ENCODE measurements around the gene ARHGEF19.
"Not testable (repeated sequence)": the region's sequence is repeated elsewhere in the genome, so short reads cannot be mapped to it uniquely, and the experiment has no call there.

The ARHGEF19 gene

DNA sequence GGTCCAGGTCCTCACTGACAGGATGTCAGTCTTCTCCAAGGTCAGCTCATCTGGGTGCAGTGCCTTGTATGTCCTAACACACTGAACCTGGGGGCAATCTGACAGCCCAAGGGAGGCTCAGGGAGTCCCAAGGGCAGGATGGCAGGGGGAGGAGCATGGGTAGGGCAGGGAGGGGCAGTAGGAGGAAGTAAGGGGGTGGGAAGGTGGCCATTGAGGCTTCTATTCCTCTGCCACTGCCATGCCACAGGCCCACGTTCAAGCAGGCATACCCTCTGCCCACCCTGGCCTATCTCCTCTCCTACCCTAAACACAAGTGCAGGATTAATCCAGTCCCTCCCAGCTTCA is 13.3 kb downstream of the ARHGEF19 start:
- Histone ChIP-seq H3K4me3 (ENCODE audit: low read length) (no peak overlapping the region), H3K36me3 (ENCODE audit: insufficient read depth, low read length) (no peaks in the 10 kb centered on the region), H3K4me2 (ENCODE audit: low read length) (no peak overlapping the region), H3K27me3 (ENCODE audit: control insufficient read depth, insufficient read depth, low read length) (no peaks in the 10 kb centered on the region), H3K9ac (ENCODE audit: low read depth, low read length) (no peak overlapping the region), H3K9me3 (replicated peaks; ENCODE audit: low read length) (no peaks in the 10 kb centered on the region), H3K4me1 (ENCODE audit: control insufficient read depth, insufficient read depth, low read length) (no peaks in the 10 kb centered on the region)

GRCh38 chr1:16198444-16199156 is 13.9 kb downstream of the ARHGEF19 start:
- no peaks in the 10 kb centered on the region for H3K4me1 ChIP-seq (ENCODE audit: control insufficient read depth, insufficient read depth, low read length)
- H3K9me3 ChIP-seq (replicated peaks; ENCODE audit: low read length) = no peaks in the 10 kb centered on the region
- H3K4me3 ChIP-seq (ENCODE audit: low read length) = no peak overlapping the region
- no peaks in the 10 kb centered on the region for H3K27me3 ChIP-seq (ENCODE audit: control insufficient read depth, insufficient read depth, low read length)
- no peaks in the 10 kb centered on the region for H3K36me3 ChIP-seq (ENCODE audit: insufficient read depth, low read length)
- H3K4me2 ChIP-seq (ENCODE audit: low read length) = no peak overlapping the region
- no peak overlapping the region for H3K9ac ChIP-seq (ENCODE audit: low read depth, low read length)

GRCh38 chr1:16196874-16197273 is 15.6 kb downstream of the ARHGEF19 start:
- H3K4me2 ChIP-seq (ENCODE audit: low read length) = no peak overlapping the region

DNA sequence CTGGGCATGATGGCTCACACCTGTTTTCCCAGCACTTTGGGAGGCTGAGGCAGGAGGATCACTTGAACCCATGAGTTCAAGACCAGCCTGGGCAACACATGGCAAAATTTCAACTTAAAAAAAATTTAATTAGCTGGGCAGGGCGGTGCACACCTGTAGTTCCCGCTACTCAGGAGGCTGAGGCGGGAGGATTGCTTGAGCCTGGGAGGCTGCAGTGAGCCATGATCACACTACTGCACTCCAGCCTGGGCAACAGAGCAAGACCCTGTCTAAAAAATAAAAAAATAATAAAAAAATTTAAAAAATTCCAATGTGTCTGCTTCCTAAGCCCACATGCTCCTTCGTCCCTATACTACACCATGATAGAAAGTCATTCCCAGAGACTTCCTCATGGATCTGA is 16.3 kb downstream of the ARHGEF19 start:
- H3K36me3 ChIP-seq (ENCODE audit: insufficient read depth, low read length); H3K9me3 ChIP-seq (replicated peaks; ENCODE audit: low read length); H3K4me1 ChIP-seq (ENCODE audit: control insufficient read depth, insufficient read depth, low read length); H3K9ac ChIP-seq (ENCODE audit: low read depth, low read length); H3K4me2 ChIP-seq (ENCODE audit: low read length); H3K27me3 ChIP-seq (ENCODE audit: control insufficient read depth, insufficient read depth, low read length); H3K4me3 ChIP-seq (ENCODE audit: low read length): not testable (repeated sequence)

More at GRCh38 chr1:16196874-16197273, 15.6 kb downstream of the ARHGEF19 start:
- no peak overlapping the region for H3K9ac ChIP-seq (ENCODE audit: low read depth, low read length)
- no peak overlapping the region for H3K4me3 ChIP-seq (ENCODE audit: low read length)
- H3K4me1 ChIP-seq (ENCODE audit: control insufficient read depth, insufficient read depth, low read length) = no peaks in the 10 kb centered on the region
- no peaks in the 10 kb centered on the region for H3K36me3 ChIP-seq (ENCODE audit: insufficient read depth, low read length)
- no peaks in the 10 kb centered on the region for H3K27me3 ChIP-seq (ENCODE audit: control insufficient read depth, insufficient read depth, low read length)
- no peaks in the 10 kb centered on the region for H3K9me3 ChIP-seq (replicated peaks; ENCODE audit: low read length)

- H3K9me3 ChIP-seq (replicated peaks; ENCODE audit: low read length) = no peaks in the 10 kb centered on the region
- no peaks in the 10 kb centered on the region for H3K27me3 ChIP-seq (ENCODE audit: control insufficient read depth, insufficient read depth, low read length)
- H3K36me3 ChIP-seq (ENCODE audit: insufficient read depth, low read length) = no peaks in the 10 kb centered on the region
- no peak overlapping the region for H3K9ac ChIP-seq (ENCODE audit: low read depth, low read length)
- H3K4me1 ChIP-seq (ENCODE audit: control insufficient read depth, insufficient read depth, low read length) = no peaks in the 10 kb centered on the region
- no peak overlapping the region for H3K4me2 ChIP-seq (ENCODE audit: low read length)
- H3K4me3 ChIP-seq (ENCODE audit: low read length) = no peak overlapping the region
Observed at GRCh38 chr1:16195518-16195905, 16.9 kb downstream of the ARHGEF19 start.

- Histone ChIP-seq H3K27me3 (ENCODE audit: control insufficient read depth, insufficient read depth, low read length) (no peaks in the 10 kb centered on the region), H3K9ac (ENCODE audit: low read depth, low read length) (no peak overlapping the region), H3K4me3 (ENCODE audit: low read length) (no peak overlapping the region), H3K4me1 (ENCODE audit: control insufficient read depth, insufficient read depth, low read length) (peaks cover 28% of the 10 kb centered on the region), H3K36me3 (ENCODE audit: insufficient read depth, low read length) (no peaks in the 10 kb centered on the region), H3K9me3 (replicated peaks; ENCODE audit: low read length) (no peaks in the 10 kb centered on the region), H3K4me2 (ENCODE audit: low read length) (no peak overlapping the region)
Observed at GRCh38 chr1:16191916-16192546, 20.4 kb downstream of the ARHGEF19 start.

GRCh38 chr1:16191309-16191708 is 21.1 kb downstream of the ARHGEF19 start:
- Histone ChIP-seq H3K4me1 (ENCODE audit: control insufficient read depth, insufficient read depth, low read length) (peaks cover 28% of the 10 kb centered on the region), H3K4me2 (ENCODE audit: low read length) (no peak overlapping the region), H3K9ac (ENCODE audit: low read depth, low read length) (no peak overlapping the region), H3K27me3 (ENCODE audit: control insufficient read depth, insufficient read depth, low read length) (no peaks in the 10 kb centered on the region), H3K9me3 (replicated peaks; ENCODE audit: low read length) (no peaks in the 10 kb centered on the region), H3K4me3 (ENCODE audit: low read length) (no peak overlapping the region), H3K36me3 (ENCODE audit: insufficient read depth, low read length) (no peaks in the 10 kb centered on the region)

DNA sequence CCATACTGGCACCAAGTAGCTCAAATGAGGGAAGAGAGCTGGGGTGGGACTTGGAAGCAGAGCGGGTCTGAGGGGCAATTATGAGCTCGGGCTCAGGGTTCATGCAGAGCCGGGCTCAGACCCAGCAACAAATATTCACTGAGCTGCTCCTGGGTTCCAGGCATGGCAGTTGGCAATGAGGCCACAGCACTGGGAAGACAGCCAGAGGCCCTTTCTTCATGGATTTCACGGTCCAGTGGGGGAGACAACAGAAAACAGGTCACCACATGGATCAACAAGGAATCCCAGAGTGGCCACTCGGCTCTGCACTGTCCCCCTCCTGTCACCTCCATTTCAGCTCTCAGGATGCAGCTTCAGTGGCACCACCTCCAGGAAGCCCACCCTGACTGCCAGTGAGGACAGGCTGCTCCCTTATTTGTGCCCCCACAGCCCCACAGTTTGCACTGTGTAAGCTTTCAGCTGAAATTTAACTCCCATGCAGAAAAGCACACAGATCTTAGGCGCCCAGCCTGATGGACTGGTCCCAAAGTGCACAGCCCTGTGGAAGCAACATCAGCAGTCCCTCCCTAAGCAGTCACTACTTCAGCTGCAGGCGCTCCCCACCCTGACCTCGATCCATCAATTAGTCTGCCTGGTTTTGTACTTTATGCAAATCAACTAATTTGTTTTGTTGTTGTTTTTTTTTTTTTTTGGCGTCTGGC is 22.4 kb downstream of the ARHGEF19 start:
- Histone ChIP-seq H3K4me2 (ENCODE audit: low read length) (no peak overlapping the region), H3K4me1 (ENCODE audit: control insufficient read depth, insufficient read depth, low read length) (peaks cover 28% of the 10 kb centered on the region), H3K9me3 (replicated peaks; ENCODE audit: low read length) (no peaks in the 10 kb centered on the region), H3K4me3 (ENCODE audit: low read length) (no peak overlapping the region), H3K27me3 (ENCODE audit: control insufficient read depth, insufficient read depth, low read length) (no peaks in the 10 kb centered on the region), H3K36me3 (ENCODE audit: insufficient read depth, low read length) (no peaks in the 10 kb centered on the region), H3K9ac (ENCODE audit: low read depth, low read length) (no peak overlapping the region)

GRCh38 chr1:16189003-16189402 is 23.4 kb downstream of the ARHGEF19 start:
- no peaks in the 10 kb centered on the region for H3K27me3 ChIP-seq (ENCODE audit: control insufficient read depth, insufficient read depth, low read length)
- H3K4me3 ChIP-seq (ENCODE audit: low read length) = no peak overlapping the region
- H3K9me3 ChIP-seq (replicated peaks; ENCODE audit: low read length) = no peaks in the 10 kb centered on the region
- peak overlapping the region; percentile 17 for H3K4me2 ChIP-seq (ENCODE audit: low read length)
- no peak overlapping the region for H3K9ac ChIP-seq (ENCODE audit: low read depth, low read length)
- H3K36me3 ChIP-seq (ENCODE audit: insufficient read depth, low read length) = no peaks in the 10 kb centered on the region
- H3K4me1 ChIP-seq (ENCODE audit: control insufficient read depth, insufficient read depth, low read length) = peaks cover 28% of the 10 kb centered on the region

- Histone ChIP-seq H3K4me1 (ENCODE audit: control insufficient read depth, insufficient read depth, low read length) (peaks cover 36% of the 10 kb centered on the region), H3K4me3 (ENCODE audit: low read length) (no peak overlapping the region), H3K27me3 (ENCODE audit: control insufficient read depth, insufficient read depth, low read length) (no peaks in the 10 kb centered on the region)
Observed at GRCh38 chr1:16187748-16188401, 24.6 kb downstream of the ARHGEF19 start.

GRCh38 chr1:16186655-16187235 is 25.7 kb downstream of the ARHGEF19 start:
- Histone ChIP-seq H3K4me2 (ENCODE audit: low read length) (no peak overlapping the region), H3K9me3 (replicated peaks; ENCODE audit: low read length) (no peaks in the 10 kb centered on the region), H3K9ac (ENCODE audit: low read depth, low read length) (no peak overlapping the region), H3K27me3 (ENCODE audit: control insufficient read depth, insufficient read depth, low read length) (no peaks in the 10 kb centered on the region), H3K36me3 (ENCODE audit: insufficient read depth, low read length) (no peaks in the 10 kb centered on the region), H3K4me1 (ENCODE audit: control insufficient read depth, insufficient read depth, low read length) (peaks cover 47% of the 10 kb centered on the region), H3K4me3 (ENCODE audit: low read length) (no peak overlapping the region)

More at GRCh38 chr1:16187748-16188401, 24.6 kb downstream of the ARHGEF19 start:
- Histone ChIP-seq H3K9ac (ENCODE audit: low read depth, low read length) (no peak overlapping the region), H3K9me3 (replicated peaks; ENCODE audit: low read length) (no peaks in the 10 kb centered on the region), H3K4me2 (ENCODE audit: low read length) (peak overlapping the region; percentile 48), H3K36me3 (ENCODE audit: insufficient read depth, low read length) (no peaks in the 10 kb centered on the region)

All from skeletal muscle satellite cell (primary cell).